Astrocyte (in vitro differentiated cells and primary cell): ENCODE data around the gene WWP2.

Experiments used
- EZH2 ChIP-seq: IDR thresholded peaks from 2 replicates; pipeline ENCODE4 v1.6.1; 2012; ENCODE audit warnings: mild to moderate bottlenecking, low read length, inconsistent platforms; ENCODE audit not compliant: insufficient read depth
- TF ChIP-seq, protein P1 (sequence below): IDR thresholded peaks from 2 replicates; pipeline ENCODE4 v1.5.1; 2011; ENCODE audit warnings: low read depth, mild to moderate bottlenecking, inconsistent platforms, low read length, moderate library complexity; ENCODE audit not compliant: insufficient read depth

- TF ChIP-seq, protein P1, sequence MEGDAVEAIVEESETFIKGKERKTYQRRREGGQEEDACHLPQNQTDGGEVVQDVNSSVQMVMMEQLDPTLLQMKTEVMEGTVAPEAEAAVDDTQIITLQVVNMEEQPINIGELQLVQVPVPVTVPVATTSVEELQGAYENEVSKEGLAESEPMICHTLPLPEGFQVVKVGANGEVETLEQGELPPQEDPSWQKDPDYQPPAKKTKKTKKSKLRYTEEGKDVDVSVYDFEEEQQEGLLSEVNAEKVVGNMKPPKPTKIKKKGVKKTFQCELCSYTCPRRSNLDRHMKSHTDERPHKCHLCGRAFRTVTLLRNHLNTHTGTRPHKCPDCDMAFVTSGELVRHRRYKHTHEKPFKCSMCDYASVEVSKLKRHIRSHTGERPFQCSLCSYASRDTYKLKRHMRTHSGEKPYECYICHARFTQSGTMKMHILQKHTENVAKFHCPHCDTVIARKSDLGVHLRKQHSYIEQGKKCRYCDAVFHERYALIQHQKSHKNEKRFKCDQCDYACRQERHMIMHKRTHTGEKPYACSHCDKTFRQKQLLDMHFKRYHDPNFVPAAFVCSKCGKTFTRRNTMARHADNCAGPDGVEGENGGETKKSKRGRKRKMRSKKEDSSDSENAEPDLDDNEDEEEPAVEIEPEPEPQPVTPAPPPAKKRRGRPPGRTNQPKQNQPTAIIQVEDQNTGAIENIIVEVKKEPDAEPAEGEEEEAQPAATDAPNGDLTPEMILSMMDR, result no peak
- TF ChIP-seq EZH2, result no peak
Observed at GRCh38 chr16:69741519-69741918, 20.6 kb upstream of the WWP2 start.
